Body of pancreas (tissue), 4 donors: Measurements from ENCODE around the gene LRIT2.
"Not testable (repeated sequence)": the region's sequence is repeated elsewhere in the genome, so short reads cannot be mapped to it uniquely, and the experiment has no call there.

Experiments used
- POLR2A ChIP-seq, 3 donors: fragments of 450-650 bp; IDR thresholded peaks; one replicate each; pipeline ENCODE4 v1.6.1; 2016; ENCODE audit warnings: antibody characterized with exemption in 3 of 3, mild to moderate bottlenecking in 2 of 3
- TF ChIP-seq, protein P1 (sequence below), 7 experiments: fragments of 450-650 bp in 4 of 7; fragments of 200-600 bp in 3 of 7; sonication (generic) in 3 of 7; IDR thresholded peaks; one replicate each; pipeline ENCODE4 v1.5.1; 2016 to 2019; ENCODE audit warnings: antibody characterized with exemption in 7 of 7

DNA sequence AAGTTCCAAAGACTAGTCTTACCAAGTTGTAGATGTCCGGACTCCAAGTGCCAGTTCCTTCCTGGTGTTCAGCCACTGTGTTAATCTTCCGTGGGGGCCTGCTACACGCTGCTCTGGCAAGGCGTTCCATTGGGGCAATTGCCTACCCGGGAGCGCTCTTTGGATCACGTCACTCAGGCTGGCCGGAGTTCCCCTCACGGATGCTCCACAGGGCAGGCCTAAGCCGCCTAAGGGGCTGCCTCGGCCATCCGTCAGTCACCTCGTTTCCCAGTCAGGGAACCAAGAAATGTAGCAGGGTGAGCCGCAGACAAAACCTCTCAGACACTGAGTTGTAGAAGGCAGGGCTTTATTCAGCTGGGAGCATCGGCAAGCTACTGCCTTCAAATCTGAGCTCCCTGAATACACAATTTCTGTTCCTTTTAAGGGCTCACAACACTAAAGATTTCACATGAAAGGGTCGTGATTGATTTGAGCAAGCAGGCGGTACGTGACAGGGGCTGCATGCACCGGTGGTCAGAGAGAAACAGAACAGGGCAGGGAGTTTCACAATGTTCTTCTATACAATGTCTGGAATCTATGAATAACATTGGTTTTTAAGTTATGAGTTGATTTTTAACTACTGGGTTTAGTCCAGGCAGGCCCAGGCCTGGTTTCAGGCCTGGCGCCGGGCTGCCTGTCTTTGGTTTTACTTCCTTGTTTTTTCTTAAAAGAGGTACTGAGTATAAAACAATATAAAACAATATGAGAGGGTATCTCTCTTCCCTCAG lies 53.5 kb downstream of the LRIT2 start:
- TF ChIP-seq, protein P1, sequence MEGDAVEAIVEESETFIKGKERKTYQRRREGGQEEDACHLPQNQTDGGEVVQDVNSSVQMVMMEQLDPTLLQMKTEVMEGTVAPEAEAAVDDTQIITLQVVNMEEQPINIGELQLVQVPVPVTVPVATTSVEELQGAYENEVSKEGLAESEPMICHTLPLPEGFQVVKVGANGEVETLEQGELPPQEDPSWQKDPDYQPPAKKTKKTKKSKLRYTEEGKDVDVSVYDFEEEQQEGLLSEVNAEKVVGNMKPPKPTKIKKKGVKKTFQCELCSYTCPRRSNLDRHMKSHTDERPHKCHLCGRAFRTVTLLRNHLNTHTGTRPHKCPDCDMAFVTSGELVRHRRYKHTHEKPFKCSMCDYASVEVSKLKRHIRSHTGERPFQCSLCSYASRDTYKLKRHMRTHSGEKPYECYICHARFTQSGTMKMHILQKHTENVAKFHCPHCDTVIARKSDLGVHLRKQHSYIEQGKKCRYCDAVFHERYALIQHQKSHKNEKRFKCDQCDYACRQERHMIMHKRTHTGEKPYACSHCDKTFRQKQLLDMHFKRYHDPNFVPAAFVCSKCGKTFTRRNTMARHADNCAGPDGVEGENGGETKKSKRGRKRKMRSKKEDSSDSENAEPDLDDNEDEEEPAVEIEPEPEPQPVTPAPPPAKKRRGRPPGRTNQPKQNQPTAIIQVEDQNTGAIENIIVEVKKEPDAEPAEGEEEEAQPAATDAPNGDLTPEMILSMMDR (IDR thresholded peaks at IDR 0.05) = not testable (repeated sequence)
- not testable (repeated sequence) for TF ChIP-seq POLR2A (IDR thresholded peaks at IDR 0.05)
